MM.1S (cell line): ENCODE results near the gene NR6A1.

Experiments
- DNase-seq: peaks from one replicate; pipeline ENCODE4 v3.0.0-alpha.2; 2015
- H2AFZ ChIP-seq: fragments of 300-600 bp; sonication (generic); 2 replicates; pipeline ENCODE4 v1.6.0; 2016; ENCODE audit warnings: antibody characterized with exemption, low read length
- H3F3A ChIP-seq: fragments of 300-600 bp; sonication (generic); 2 replicates; pipeline ENCODE4 v1.6.1; 2016; ENCODE audit warnings: mild to moderate bottlenecking, antibody characterized with exemption, low read length, moderate library complexity, mixed read lengths; ENCODE audit not compliant: insufficient read depth
- H3K27ac ChIP-seq: fragments of 300-600 bp; sonication (generic); 2 replicates; pipeline ENCODE4 v1.5.1; 2016; ENCODE audit warnings: mild to moderate bottlenecking, low read length
- H3K27me3 ChIP-seq: fragments of 300-600 bp; sonication (generic); replicated peaks from 2 replicates; pipeline ENCODE4 v1.6.0; 2016; ENCODE audit warnings: low read length; ENCODE audit not compliant: insufficient read depth
- H3K36me3 ChIP-seq: fragments of 300-600 bp; sonication (generic); replicated peaks from 2 replicates; pipeline ENCODE4 v1.6.1; 2016; ENCODE audit warnings: mild to moderate bottlenecking, low read length, mixed read lengths; ENCODE audit not compliant: insufficient read depth
- H3K4me1 ChIP-seq: fragments of 300-600 bp; sonication (generic); 2 replicates; pipeline ENCODE4 v1.6.1; 2016; ENCODE audit warnings: low read length, mixed read lengths
- H3K4me2 ChIP-seq: fragments of 300-600 bp; sonication (generic); 2 replicates; pipeline ENCODE4 v1.6.0; 2016; ENCODE audit warnings: low read depth, low read length
- H3K4me3 ChIP-seq: fragments of 300-600 bp; sonication (generic); 2 replicates; pipeline ENCODE4 v1.5.1; 2016; ENCODE audit warnings: low read length, mixed read lengths
- H3K79me2 ChIP-seq: fragments of 300-600 bp; sonication (generic); 2 replicates; pipeline ENCODE4 v1.6.1; 2016; ENCODE audit warnings: mixed run types, low read length, mixed read lengths
- H3K9ac ChIP-seq: fragments of 300-600 bp; sonication (generic); 2 replicates; pipeline ENCODE4 v1.6.1; 2016; ENCODE audit warnings: low read length, mixed read lengths
- H3K9me2 ChIP-seq: fragments of 300-600 bp; sonication (generic); replicated peaks from 2 replicates; pipeline ENCODE4 v1.6.1; 2016; ENCODE audit warnings: mild to moderate bottlenecking, low read length, mixed read lengths; ENCODE audit not compliant: insufficient read depth
- H3K9me3 ChIP-seq: fragments of 300-600 bp; sonication (generic); replicated peaks from 2 replicates; pipeline ENCODE4 v1.6.1; 2016; ENCODE audit warnings: mild to moderate bottlenecking, low read length, mixed read lengths; ENCODE audit not compliant: insufficient read depth
- H4K20me1 ChIP-seq: fragments of 300-600 bp; sonication (generic); 2 replicates; pipeline ENCODE4 v1.6.1; 2016; ENCODE audit warnings: mild to moderate bottlenecking, low read length, moderate library complexity, mixed read lengths; ENCODE audit not compliant: insufficient read depth
- CTCF ChIP-seq: fragments of 300-600 bp; sonication (generic); IDR thresholded peaks from 2 replicates; pipeline ENCODE4 v1.5.1; 2016; ENCODE audit warnings: antibody characterized with exemption, low read length, mixed read lengths
- EZH2 ChIP-seq: fragments of 300-600 bp; sonication (generic); optimal IDR thresholded peaks from 2 replicates; pipeline ENCODE3; 2017; ENCODE audit warnings: low read depth, mild to moderate bottlenecking, antibody characterized with exemption, low read length, mixed read lengths
- EZH2phosphoT487 ChIP-seq: fragments of 300-600 bp; sonication (generic); IDR thresholded peaks from 2 replicates; pipeline ENCODE4 v1.6.1; 2018; ENCODE audit warnings: antibody characterized with exemption, low read length

Gene NR6A1

GRCh38 chr9:124665391-124666058 lies 105.6 kb downstream of the NR6A1 start:
- no peak for DNase-seq
- Histone ChIP-seq H3K9me2 (no peaks in the 10 kb centered on the region), H3K79me2 (no peaks in the 10 kb centered on the region), H3K36me3 (no peaks in the 10 kb centered on the region), H2AFZ (no peak overlapping the region), H3K27ac (no peak overlapping the region), H3K9me3 (no peaks in the 10 kb centered on the region), H4K20me1 (no peaks in the 10 kb centered on the region), H3F3A (no peaks in the 10 kb centered on the region), H3K27me3 (no peaks in the 10 kb centered on the region), H3K4me3 (no peak overlapping the region), H3K4me2 (no peak overlapping the region), H3K9ac (no peak overlapping the region), H3K4me1 (no peaks in the 10 kb centered on the region)
- no peak for TF ChIP-seq EZH2phosphoT487
- TF ChIP-seq EZH2 = no peak
- no peak for TF ChIP-seq CTCF

- H3K4me1 ChIP-seq = no peaks in the 10 kb centered on the region
- H3K27me3 ChIP-seq = no peaks in the 10 kb centered on the region
- no peak for DNase-seq
- no peaks in the 10 kb centered on the region for H4K20me1 ChIP-seq
- H3K36me3 ChIP-seq = no peaks in the 10 kb centered on the region
- no peaks in the 10 kb centered on the region for H3K9me3 ChIP-seq
- H3F3A ChIP-seq = no peaks in the 10 kb centered on the region
- no peak overlapping the region for H3K9ac ChIP-seq
- H3K9me2 ChIP-seq = no peaks in the 10 kb centered on the region
- no peaks in the 10 kb centered on the region for H3K79me2 ChIP-seq
- H2AFZ ChIP-seq = no peak overlapping the region
- no peak overlapping the region for H3K27ac ChIP-seq
- no peak overlapping the region for H3K4me2 ChIP-seq
- H3K4me3 ChIP-seq = no peak overlapping the region
- TF ChIP-seq EZH2phosphoT487 (no peak), EZH2 (no peak), CTCF (no peak)
These were observed 107.0 kb downstream of the NR6A1 start for GRCh38 chr9:124664143-124664542.

GRCh38 chr9:124663046-124663961 lies 107.8 kb downstream of the NR6A1 start:
- no peaks in the 10 kb centered on the region for H4K20me1 ChIP-seq
- H3K79me2 ChIP-seq = no peaks in the 10 kb centered on the region
- H3K27ac ChIP-seq = no peak overlapping the region
- DNase-seq = no peak
- no peak overlapping the region for H3K4me2 ChIP-seq
- H3K9me2 ChIP-seq = no peaks in the 10 kb centered on the region
- H2AFZ ChIP-seq = no peak overlapping the region
- H3F3A ChIP-seq = no peaks in the 10 kb centered on the region
- H3K4me1 ChIP-seq = no peaks in the 10 kb centered on the region
- H3K9me3 ChIP-seq = no peaks in the 10 kb centered on the region
- H3K4me3 ChIP-seq = no peak overlapping the region
- no peaks in the 10 kb centered on the region for H3K36me3 ChIP-seq
- H3K27me3 ChIP-seq = no peaks in the 10 kb centered on the region
- no peak for TF ChIP-seq EZH2
- no peak for TF ChIP-seq CTCF
- TF ChIP-seq EZH2phosphoT487 = no peak
- no peak overlapping the region for H3K9ac ChIP-seq
